Astrocyte of the cerebellum (primary cell): ENCODE results near the gene OR52B6.

Experiments
- DNase-seq: peaks from one replicate; pipeline ENCODE4 v3.0.0-alpha.2; 2011; ENCODE audit warnings: low read depth
- H3K4me3 ChIP-seq: 2 replicates; pipeline ENCODE4 v1.5.1; 2011; ENCODE audit warnings: mild to moderate bottlenecking, low read depth, low read length, moderate library complexity
- CTCF ChIP-seq: IDR thresholded peaks from 2 replicates; pipeline ENCODE4 v1.5.1; 2012; ENCODE audit warnings: low read length, low read depth, moderate library complexity, mild to moderate bottlenecking; ENCODE audit errors: missing control alignments
- in situ Hi-C: cut with HindIII; loops from 2 replicates; pipeline ENCODE4 v1.10.0; 2017; ENCODE audit warnings: low sequenced_read_pairs

Gene OR52B6

GRCh38 chr11:5580577-5580976, at the start of gene OR52B6:
TSS of gene OR52B6 (plus strand) at chr11:5580877. CDS start at chr11:5580877, 0 bp downstream.
- TF ChIP-seq CTCF: no peak
- no peak within 1 kb of the TSS for H3K4me3 ChIP-seq
- in situ Hi-C loops: no loop called here
- DNase-seq: no peak

GRCh38 chr11:5531053-5531831, 49.4 kb upstream of the OR52B6 start:
- no peak for DNase-seq
- in situ Hi-C loops: no loop called here
- no peak overlapping the region for H3K4me3 ChIP-seq
- TF ChIP-seq CTCF: no peak

DNA sequence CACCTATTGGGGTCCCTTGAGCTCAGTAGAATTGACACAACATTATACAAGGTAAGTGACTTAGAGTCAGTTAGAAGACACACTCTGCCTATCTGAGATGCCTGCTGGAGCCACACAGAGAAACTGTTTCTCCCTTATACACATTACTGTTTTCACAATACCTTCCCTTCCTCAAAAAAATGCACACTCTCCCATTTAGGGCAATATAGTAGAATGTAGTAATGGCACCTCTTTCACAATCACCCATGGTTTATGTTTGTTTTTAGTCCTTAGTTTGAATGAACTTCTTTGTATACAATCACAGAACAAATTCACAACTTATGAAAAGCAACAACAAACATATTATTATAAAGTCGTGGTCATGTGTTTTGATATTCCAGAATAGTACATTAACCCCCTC, 46.6 kb upstream of the OR52B6 start:
- H3K4me3 ChIP-seq: no peak overlapping the region
- TF ChIP-seq CTCF: no peak
- in situ Hi-C loops: no loop called here
- no peak for DNase-seq

- in situ Hi-C loops: no loop called here
- DNase-seq: no peak
- TF ChIP-seq CTCF: no peak
- no peak overlapping the region for H3K4me3 ChIP-seq
Observed at GRCh38 chr11:5536482-5536881, 44.2 kb upstream of the OR52B6 start.

- H3K4me3 ChIP-seq: no peak overlapping the region
- in situ Hi-C loops: no loop called here
- no peak for TF ChIP-seq CTCF
- DNase-seq: no peak
Observed at GRCh38 chr11:5541427-5541826, 39.2 kb upstream of the OR52B6 start.

- H3K4me3 ChIP-seq: no peak overlapping the region
- no peak for TF ChIP-seq CTCF
- in situ Hi-C loops: no loop called here
- DNase-seq: no peak
Observed at GRCh38 chr11:5546457-5546856, 34.2 kb upstream of the OR52B6 start.
